DMS 273 (cell line): ENCODE measurements around the gene PFKL.

Experiments used
- DNase-seq: peaks from one replicate; lab custom pipeline; 2025; ENCODE audit not compliant: unreplicated experiment; lab: John Stamatoyannopoulos, UW

PFKL gene

GRCh38 chr21:44312716-44313115, 12.9 kb downstream of the PFKL start:
- DNase-seq = no peak

GRCh38 chr21:44313451-44313850, 13.6 kb downstream of the PFKL start:
- no peak for DNase-seq

- DNase-seq = no peak
Observed at GRCh38 chr21:44314128-44314527, 14.3 kb downstream of the PFKL start.

GRCh38 chr21:44314561-44314960, 14.7 kb downstream of the PFKL start:
- DNase-seq = no peak

DNA sequence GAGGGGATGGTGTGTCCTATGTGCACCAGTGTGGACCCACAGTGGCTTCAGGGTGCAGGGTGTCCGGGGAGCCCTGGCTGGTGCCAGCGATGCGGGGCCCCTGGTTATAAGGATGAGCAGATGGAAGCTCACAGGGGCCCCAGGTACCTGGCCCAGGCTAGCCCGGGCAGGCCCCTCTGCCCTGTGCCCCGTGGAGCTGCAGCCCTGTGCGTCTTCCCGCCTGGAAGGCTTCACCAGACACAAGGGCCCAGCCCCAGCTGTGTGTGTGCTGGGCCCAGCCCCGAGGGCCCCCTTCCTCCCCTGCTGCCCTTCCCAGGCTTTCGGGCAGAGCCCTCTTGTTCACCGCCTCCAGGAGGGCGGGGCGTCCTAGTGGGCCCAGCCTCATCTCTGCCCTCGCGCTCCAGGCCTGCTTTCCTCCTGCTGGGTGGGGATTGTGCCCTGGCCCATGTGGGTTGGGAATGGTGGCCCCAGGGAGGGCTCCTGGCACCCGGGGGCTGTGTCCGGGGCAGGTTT, 15.9 kb downstream of the PFKL start:
- peak; percentile 46 for DNase-seq

GRCh38 chr21:44316277-44316900, 16.5 kb downstream of the PFKL start:
- DNase-seq = no peak

DNA sequence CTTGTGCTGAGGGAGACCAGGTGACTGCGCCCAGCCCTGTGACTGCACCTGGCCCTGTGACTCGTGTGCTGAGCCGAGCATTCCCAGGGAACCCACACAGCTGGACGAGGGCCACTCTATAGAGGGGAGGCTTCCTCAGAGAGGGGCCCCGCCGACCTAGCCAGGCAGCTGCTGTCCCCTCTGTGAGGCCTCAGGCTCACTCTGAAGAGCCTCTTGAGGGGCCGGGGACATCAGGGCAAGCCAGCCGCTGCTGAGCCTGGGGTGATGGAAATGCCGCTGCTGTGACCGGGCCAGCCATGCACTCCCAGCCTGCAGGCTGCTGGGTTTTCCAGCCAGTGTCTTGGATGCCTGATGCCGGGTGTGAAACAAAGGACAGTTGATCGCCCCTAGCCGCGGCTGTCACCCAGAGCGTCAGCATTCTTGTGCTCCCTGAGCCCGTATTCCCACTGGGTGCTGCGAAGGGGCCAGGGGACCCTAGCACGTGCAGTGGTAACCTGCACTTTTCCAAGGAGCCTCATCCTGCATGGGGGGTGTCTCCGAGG, 17.5 kb downstream of the PFKL start:
- DNase-seq = no peak

- DNase-seq = no peak
Observed at GRCh38 chr21:44317871-44318270, 18.0 kb downstream of the PFKL start.

DNA sequence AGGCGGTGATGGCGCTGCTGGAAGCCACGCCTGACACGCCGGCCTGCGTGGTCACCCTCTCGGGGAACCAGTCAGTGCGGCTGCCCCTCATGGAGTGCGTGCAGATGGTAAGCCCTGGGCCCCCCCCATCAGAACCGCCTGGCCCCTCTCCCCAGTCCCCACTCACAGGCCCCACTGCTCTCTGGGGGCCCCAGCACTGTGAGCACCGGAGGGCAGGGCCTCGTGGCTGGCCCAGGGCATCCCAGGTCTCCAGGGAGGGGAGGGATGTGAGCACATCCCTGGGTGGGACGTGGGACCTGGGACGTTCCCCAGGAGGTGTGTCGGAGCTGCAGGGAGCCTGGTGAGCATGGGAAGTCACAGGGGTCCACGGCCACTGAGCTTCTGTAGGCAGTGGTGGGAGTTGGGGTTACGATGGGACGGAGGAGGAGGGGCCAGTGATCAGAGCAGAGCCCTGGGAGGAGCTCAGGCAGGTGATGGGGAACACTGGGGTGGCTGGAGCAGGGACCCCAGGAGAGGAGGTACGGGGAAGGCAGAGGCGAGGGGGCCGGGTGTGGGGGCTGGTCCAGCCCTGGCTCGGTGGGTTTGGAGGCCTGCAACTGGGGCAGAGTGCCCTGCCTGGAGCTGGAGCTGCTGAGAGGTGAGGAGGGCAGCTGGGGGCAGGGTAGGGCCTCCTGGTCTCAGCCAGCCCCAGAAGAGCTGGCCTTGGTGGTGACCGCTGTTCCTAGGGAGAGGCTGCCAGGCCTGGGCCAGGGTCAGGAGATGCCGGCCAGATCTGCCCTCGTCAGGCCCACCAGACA, 18.8 kb downstream of the PFKL start:
- no peak for DNase-seq

GRCh38 chr21:44319407-44320065, 19.7 kb downstream of the PFKL start:
- DNase-seq = no peak

DNA sequence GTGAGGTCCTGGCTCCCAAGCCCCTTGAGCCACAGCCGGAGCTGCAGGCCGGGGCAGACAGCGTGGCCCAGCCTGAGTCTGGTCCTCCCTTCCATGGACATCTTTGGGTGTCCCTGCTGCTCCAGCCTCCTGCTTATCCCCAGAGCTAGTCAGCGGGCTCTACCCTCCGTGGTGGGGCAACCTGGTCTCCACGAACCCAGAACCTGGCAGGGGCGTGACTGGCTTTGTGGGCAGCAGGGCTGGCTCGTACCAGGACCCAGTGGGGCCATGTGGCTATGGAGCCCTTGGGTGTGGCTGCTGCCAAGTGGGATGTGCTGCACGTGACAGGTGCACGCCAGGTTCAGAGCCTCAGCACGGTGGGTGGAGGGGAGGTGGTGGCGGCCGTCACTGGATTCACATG, 21.0 kb downstream of the PFKL start:
- no peak for DNase-seq

- DNase-seq = no peak
Observed at GRCh38 chr21:44321846-44322450, 22.1 kb downstream of the PFKL start.

DNA sequence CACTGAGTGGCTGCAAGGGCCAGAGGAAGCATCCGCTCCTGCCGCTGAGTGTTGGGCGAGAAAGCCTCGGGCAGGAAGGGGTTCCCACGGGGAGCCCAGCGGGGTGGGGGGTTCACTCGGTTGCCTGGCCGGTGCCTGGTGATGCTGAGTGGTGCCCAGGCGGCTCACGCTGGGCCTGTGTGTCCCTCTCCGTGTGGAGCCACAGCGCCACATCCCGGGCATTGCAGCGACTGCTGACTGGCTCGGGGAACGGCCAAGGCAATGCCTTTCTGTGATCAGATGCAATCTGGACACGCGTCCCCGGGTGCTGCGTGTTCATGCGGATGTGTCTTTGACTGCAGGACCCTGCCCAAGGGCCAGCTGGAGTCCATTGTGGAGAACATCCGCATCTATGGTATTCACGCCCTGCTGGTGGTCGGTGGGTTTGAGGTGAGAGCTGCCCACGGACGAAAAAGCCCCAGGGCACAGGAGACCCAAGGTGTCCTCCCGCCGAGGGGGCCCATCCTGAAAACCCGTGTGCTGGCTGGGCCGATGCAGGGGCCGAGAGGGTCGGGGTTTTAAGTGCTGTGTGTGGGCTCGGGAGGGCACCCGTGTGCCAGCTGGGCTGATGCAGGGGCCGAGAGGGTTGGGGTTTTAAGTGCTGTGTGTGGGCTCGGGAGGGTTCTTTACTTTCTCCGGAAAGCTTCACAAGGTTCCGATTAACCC, 22.9 kb downstream of the PFKL start:
- DNase-seq = no peak

DNA sequence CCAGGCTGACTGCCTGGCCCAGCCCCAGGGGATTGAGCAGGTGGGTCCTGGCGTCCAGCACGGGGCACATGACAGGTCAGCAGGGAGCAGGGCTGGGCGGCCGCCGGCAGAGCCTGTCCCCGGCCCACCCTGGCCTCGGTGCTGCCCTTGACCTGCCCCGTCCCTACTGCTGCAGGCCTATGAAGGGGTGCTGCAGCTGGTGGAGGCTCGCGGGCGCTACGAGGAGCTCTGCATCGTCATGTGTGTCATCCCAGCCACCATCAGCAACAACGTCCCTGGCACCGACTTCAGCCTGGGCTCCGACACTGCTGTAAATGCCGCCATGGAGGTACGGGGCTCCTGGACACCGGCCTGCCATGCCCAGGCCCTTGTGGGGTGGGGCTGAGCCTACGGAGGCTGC, 23.7 kb downstream of the PFKL start:
- no peak for DNase-seq

DNA sequence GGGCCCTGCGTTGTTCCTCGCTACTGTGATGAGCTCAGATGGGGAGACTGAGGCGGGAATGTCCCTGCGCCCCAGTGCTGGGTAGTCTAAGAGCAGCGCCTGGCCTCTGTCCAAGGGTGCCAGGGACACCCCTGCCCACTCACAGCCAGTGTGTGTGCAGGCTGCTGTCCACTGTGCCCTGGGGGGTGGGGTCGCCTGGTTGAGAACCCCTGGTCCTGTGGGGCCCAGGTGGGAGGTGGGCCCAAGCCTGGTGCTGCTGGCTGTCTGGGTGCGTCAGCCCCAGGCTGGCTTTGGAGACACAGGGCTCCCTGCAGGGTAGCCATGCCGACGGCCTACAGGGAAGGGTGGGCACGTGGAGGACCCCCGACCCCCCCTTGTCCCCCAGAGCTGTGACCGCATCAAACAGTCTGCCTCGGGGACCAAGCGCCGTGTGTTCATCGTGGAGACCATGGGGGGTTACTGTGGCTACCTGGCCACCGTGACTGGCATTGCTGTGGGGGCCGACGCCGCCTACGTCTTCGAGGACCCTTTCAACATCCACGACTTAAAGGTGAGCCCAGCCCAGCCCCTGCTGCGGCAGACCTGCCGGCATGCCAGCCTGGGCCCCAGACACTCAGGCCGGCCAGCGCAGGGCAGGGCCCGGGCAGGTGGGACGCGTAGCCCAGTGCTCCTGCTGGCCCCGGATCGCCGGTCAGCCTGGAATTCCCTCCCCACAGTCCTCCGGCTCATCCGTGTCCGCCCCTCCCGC, 24.4 kb downstream of the PFKL start:
- DNase-seq = no peak

DNA sequence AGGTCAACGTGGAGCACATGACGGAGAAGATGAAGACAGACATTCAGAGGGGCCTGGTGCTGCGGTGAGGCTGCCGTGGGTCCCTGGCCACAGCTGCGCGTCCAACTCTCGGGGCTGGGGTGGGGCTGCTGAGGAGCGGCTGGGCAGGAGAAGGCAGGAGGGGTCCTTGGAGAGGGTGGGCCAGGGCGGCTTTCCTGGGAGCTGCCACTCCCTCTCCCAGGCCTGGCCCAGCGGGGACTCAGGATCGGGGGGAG, 24.9 kb downstream of the PFKL start:
- no peak for DNase-seq

DNA sequence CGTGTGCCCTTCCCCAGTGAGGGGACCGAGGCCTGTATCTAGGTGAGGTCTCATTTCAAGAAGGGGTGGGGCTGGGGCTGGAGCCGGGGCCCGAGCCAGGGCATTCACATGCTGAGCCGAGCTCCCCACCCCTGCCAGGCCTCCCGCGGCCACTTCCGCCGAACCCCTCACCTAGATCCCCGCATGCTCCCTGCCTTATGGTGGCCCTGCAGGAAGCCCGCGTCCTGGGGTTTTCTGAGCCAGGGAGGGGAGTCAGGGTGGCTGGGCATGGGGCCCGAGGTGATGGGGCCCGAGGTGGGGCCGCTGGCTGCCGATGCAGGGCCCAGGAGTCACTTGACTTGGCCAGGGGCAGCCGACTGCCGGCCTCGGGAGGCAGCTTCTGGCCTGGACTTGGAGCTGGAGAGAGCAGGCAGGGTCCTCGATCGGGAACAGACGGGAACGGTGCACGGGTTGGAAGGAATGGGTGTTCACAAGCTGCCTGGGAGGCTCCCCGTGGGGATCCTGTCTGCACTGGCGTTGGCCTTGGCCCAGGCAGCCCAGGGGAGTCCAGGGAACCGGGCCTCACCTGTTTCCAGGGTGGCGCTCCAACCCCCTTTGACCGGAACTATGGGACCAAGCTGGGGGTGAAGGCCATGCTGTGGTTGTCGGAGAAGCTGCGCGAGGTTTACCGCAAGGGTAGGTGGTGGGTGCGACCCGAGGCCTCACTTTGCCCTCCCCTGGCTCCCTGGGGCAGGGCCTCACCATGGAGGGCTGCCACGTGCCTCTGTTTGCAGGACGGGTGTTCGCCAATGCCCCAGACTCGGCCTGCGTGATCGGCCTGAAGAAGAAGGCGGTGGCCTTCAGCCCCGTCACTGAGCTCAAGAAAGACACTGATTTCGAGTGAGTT, 25.8 kb downstream of the PFKL start:
- no peak for DNase-seq

DNA sequence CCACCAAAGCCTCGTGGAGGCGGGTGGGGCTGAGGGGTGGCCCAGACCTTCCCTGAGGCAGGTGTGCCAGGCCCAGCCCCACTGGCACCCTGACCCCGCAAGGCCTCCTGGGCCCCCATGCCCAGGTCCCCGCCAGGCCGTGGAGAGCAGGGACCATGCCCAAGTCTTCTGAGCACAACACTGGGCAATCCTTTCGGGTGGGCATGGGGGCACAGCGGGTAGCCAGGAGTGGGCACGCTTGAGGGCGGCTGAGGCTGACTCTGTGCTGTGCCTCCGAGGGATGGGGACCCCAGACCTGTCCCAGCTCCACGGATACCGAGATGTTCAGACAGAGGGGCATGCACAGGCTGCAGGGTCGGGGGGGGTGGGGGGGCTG, 26.4 kb downstream of the PFKL start:
- no peak for DNase-seq
